GM21423 (cell line): ENCODE data around the gene SST.
A peak's percentile ranks its signal among the peaks of the same experiment; 100 is the strongest.

Experiments used
- ATAC-seq: cut with Tn5 transposase; IDR thresholded peaks from one replicate; pipeline ENCODE4 v1.9.1; 2021; ENCODE audit warnings: mild to moderate bottlenecking, moderate library complexity; ENCODE audit not compliant: unreplicated experiment

The SST gene

GRCh38 chr3:187669675-187670504, at the start of gene SST:
Gene SST, minus strand, starts transcription at chr3:187670394. Its CDS starts 103 bp downstream, at chr3:187670291.
- no peak for ATAC-seq

- no peak for ATAC-seq
Measured at GRCh38 chr3:187719628-187720336, 49.6 kb upstream of the SST start.

GRCh38 chr3:187718802-187719201, 48.6 kb upstream of the SST start:
- ATAC-seq: no peak

- ATAC-seq: no peak
Measured at GRCh38 chr3:187717572-187717971, 47.4 kb upstream of the SST start.

GRCh38 chr3:187714404-187714979, 44.3 kb upstream of the SST start:
- ATAC-seq: peak; percentile 89

GRCh38 chr3:187713504-187713903, 43.3 kb upstream of the SST start:
- no peak for ATAC-seq

- no peak for ATAC-seq
Measured at GRCh38 chr3:187709155-187709554, 39.0 kb upstream of the SST start.

GRCh38 chr3:187708696-187709095, 38.5 kb upstream of the SST start:
- ATAC-seq: no peak

- ATAC-seq: no peak
Measured at GRCh38 chr3:187706971-187707370, 36.8 kb upstream of the SST start.

GRCh38 chr3:187705164-187705563, 35.0 kb upstream of the SST start:
- ATAC-seq: no peak

GRCh38 chr3:187702507-187703033, 32.4 kb upstream of the SST start, which contains the start of gene RTP2:
Gene RTP2, minus strand, starts transcription at chr3:187702557. Its CDS starts 429 bp downstream, at chr3:187702128.
- ATAC-seq: no peak

- ATAC-seq: no peak
Measured at GRCh38 chr3:187700249-187700648, 30.1 kb upstream of the SST start.

- no peak for ATAC-seq
Measured at GRCh38 chr3:187698499-187699399, 28.6 kb upstream of the SST start.

GRCh38 chr3:187696021-187696420, 25.8 kb upstream of the SST start:
- no peak for ATAC-seq

GRCh38 chr3:187695449-187695848, 25.3 kb upstream of the SST start:
- no peak for ATAC-seq

- ATAC-seq: no peak
Measured at GRCh38 chr3:187694801-187695200, 24.6 kb upstream of the SST start.

GRCh38 chr3:187693431-187693830, 23.2 kb upstream of the SST start:
- ATAC-seq: no peak

GRCh38 chr3:187689984-187690383, 19.8 kb upstream of the SST start:
- no peak for ATAC-seq

- no peak for ATAC-seq
Measured at GRCh38 chr3:187686621-187687273, 16.6 kb upstream of the SST start.

- ATAC-seq: no peak
Measured at GRCh38 chr3:187685948-187686347, 15.8 kb upstream of the SST start.
